Amniotic epithelial cell (primary cell): ENCODE measurements around the gene SSTR3.

Experiments
- DNase-seq: peaks from one replicate; pipeline ENCODE4 v3.0.0-alpha.2; 2010; ENCODE audit warnings: low read depth

The SSTR3 gene

GRCh38 chr22:37229012-37229804 is 16.9 kb upstream of the SSTR3 start:
- peak; percentile 85 for DNase-seq

GRCh38 chr22:37228106-37229011 is 16.1 kb upstream of the SSTR3 start:
- peak; percentile 60 for DNase-seq

GRCh38 chr22:37226514-37226913 is 14.2 kb upstream of the SSTR3 start:
- DNase-seq, result no peak

- no peak for DNase-seq
Measured at GRCh38 chr22:37226087-37226486, 13.8 kb upstream of the SSTR3 start.

GRCh38 chr22:37225481-37225880 is 13.2 kb upstream of the SSTR3 start:
- no peak for DNase-seq

- DNase-seq, result no peak
Measured at GRCh38 chr22:37224757-37225420, 12.6 kb upstream of the SSTR3 start.

- no peak for DNase-seq
Measured at GRCh38 chr22:37223965-37224551, 11.8 kb upstream of the SSTR3 start.

GRCh38 chr22:37222440-37222971 is 10.2 kb upstream of the SSTR3 start:
- no peak for DNase-seq

- no peak for DNase-seq
Measured at GRCh38 chr22:37221424-37222333, 9.4 kb upstream of the SSTR3 start.

- DNase-seq, result no peak
Measured at GRCh38 chr22:37220543-37220981, 8.3 kb upstream of the SSTR3 start.

- DNase-seq, result no peak
Measured at GRCh38 chr22:37219533-37219932, 7.3 kb upstream of the SSTR3 start.

- no peak for DNase-seq
Measured at GRCh38 chr22:37218771-37219411, 6.6 kb upstream of the SSTR3 start.

- no peak for DNase-seq
Measured at GRCh38 chr22:37218399-37218770, 6.1 kb upstream of the SSTR3 start.

- DNase-seq, result no peak
Measured at GRCh38 chr22:37215890-37216289, 3.6 kb upstream of the SSTR3 start.

- no peak for DNase-seq
Measured at GRCh38 chr22:37214731-37215030, 2.4 kb upstream of the SSTR3 start.

GRCh38 chr22:37213941-37214730 is 1.9 kb upstream of the SSTR3 start:
- peak; percentile 57 for DNase-seq

GRCh38 chr22:37213218-37213855 is 1.1 kb upstream of the SSTR3 start:
- no peak for DNase-seq

- no peak for DNase-seq
Measured at GRCh38 chr22:37211866-37212173, 457 bp downstream of the SSTR3 start.

- no peak for DNase-seq
Measured at GRCh38 chr22:37211075-37211865, 1.0 kb downstream of the SSTR3 start.
